Ascending aorta (tissue), 2 donors: Measurements from ENCODE around the gene FAM20A. TPM values are rescaled to one million over a fixed set of nuclear protein-coding genes. Genes with fewer than 3 reads are reported as not detected.
A peak's percentile ranks its signal among the peaks of the same experiment; 100 is the strongest.

Source experiments
- DNase-seq, 2 donors: peaks; one replicate each; pipeline ENCODE4 v3.0.0-alpha.2; 2019; ENCODE audit warnings: low spot score in 2 of 2
- H3K27ac ChIP-seq, 2 donors: fragments of 200-600 bp; sonication (generic); one replicate each; pipeline ENCODE4 v1.5.1; 2016 to 2017; ENCODE audit warnings: mild to moderate bottlenecking in 1 of 2
- H3K27me3 ChIP-seq: fragments of 200-600 bp; sonication (generic); one replicate; pipeline ENCODE4 v1.5.1; 2017
- H3K36me3 ChIP-seq, 2 donors: fragments of 200-600 bp; sonication (generic); one replicate each; pipeline ENCODE4 v1.5.1; 2016
- H3K4me1 ChIP-seq, 2 donors: fragments of 200-600 bp; sonication (generic); one replicate each; pipeline ENCODE4 v1.5.1; 2016 to 2017; ENCODE audit warnings: mild to moderate bottlenecking in 1 of 2
- H3K4me3 ChIP-seq, 2 donors: fragments of 200-600 bp; sonication (generic); one replicate each; pipeline ENCODE4 v1.5.1; 2016 to 2017; ENCODE audit warnings: mild to moderate bottlenecking in 1 of 2
- H3K9me3 ChIP-seq, 2 donors: fragments of 200-600 bp; sonication (generic); one replicate each; pipeline ENCODE4 v1.5.1; 2016
- CTCF ChIP-seq, 3 experiments: fragments of 200-600 bp in 2 of 3; fragments of 450-650 bp in 1 of 3; sonication (generic) in 2 of 3; IDR thresholded peaks; one replicate each; pipeline ENCODE4 v1.5.1; 2016 to 2019; ENCODE audit warnings: antibody characterized with exemption in 3 of 3, mild to moderate bottlenecking in 1 of 3, moderate library complexity in 1 of 3
- intact Hi-C: fragments of 100-400 bp; cut with DNase I; formaldehyde crosslinking; loops from one replicate; pipeline ENCODE4 v1.15.1; 2023
- total RNA-seq: library from RNA; depleted of rRNA; stranded (reverse); fragments of >200 nt; gene quantifications from one replicate; pipeline ENCODE4 v1.1.0, GENCODE V29; 2016

The FAM20A gene
- total RNA-seq, 1 donor from 2014 or later = 60.0 TPM

GRCh38 chr17:68535922-68536321 lies 65.2 kb downstream of the FAM20A start:
- no peaks in the 10 kb centered on the region for H3K4me1 ChIP-seq
- no peak for TF ChIP-seq CTCF (IDR thresholded peaks at IDR 0.05)
- intact Hi-C loops = no loop called here
- peaks cover 28 to 60% of the 10 kb centered on the region in 2 donors for H3K36me3 ChIP-seq
- no peaks in the 10 kb centered on the region for H3K27me3 ChIP-seq
- no peaks in the 10 kb centered on the region for H3K9me3 ChIP-seq
- DNase-seq = no peak
- H3K4me3 ChIP-seq = no peak overlapping the region
- no peak overlapping the region for H3K27ac ChIP-seq

- H3K9me3 ChIP-seq = no peaks in the 10 kb centered on the region
- no peak for TF ChIP-seq CTCF (IDR thresholded peaks at IDR 0.05)
- H3K36me3 ChIP-seq = peaks cover 31 to 68% of the 10 kb centered on the region in 2 donors
- no peak overlapping the region for H3K4me3 ChIP-seq
- no peak overlapping the region for H3K27ac ChIP-seq
- DNase-seq = no peak
- intact Hi-C loops = loop anchor here (1.0 kb wide), 1 partner anchor 226 kb away; no protein-coding TSS in a partner anchor
- no peaks in the 10 kb centered on the region for H3K4me1 ChIP-seq
- H3K27me3 ChIP-seq = no peaks in the 10 kb centered on the region
Observed at GRCh38 chr17:68534695-68535088, 66.5 kb downstream of the FAM20A start.

GRCh38 chr17:68533887-68534694 lies 67.1 kb downstream of the FAM20A start:
- intact Hi-C loops = loop anchor here (1.0 kb wide), 1 partner anchor 226 kb away; no protein-coding TSS in a partner anchor
- H3K9me3 ChIP-seq = no peaks in the 10 kb centered on the region
- DNase-seq = no peak
- TF ChIP-seq CTCF (IDR thresholded peaks at IDR 0.05) = peak in 2 of 3 experiments; percentile 29 to 50
- H3K27ac ChIP-seq = no peak overlapping the region
- H3K27me3 ChIP-seq = no peaks in the 10 kb centered on the region
- peaks cover 35 to 70% of the 10 kb centered on the region in 2 donors for H3K36me3 ChIP-seq
- H3K4me3 ChIP-seq = no peak overlapping the region
- H3K4me1 ChIP-seq = no peaks in the 10 kb centered on the region

- no peaks in the 10 kb centered on the region for H3K27me3 ChIP-seq
- H3K4me1 ChIP-seq = no peaks in the 10 kb centered on the region
- no peak for DNase-seq
- H3K36me3 ChIP-seq = peaks cover 48 to 81% of the 10 kb centered on the region in 2 donors
- intact Hi-C loops = no loop called here
- no peak overlapping the region for H3K27ac ChIP-seq
- no peaks in the 10 kb centered on the region for H3K9me3 ChIP-seq
- no peak for TF ChIP-seq CTCF (IDR thresholded peaks at IDR 0.05)
- H3K4me3 ChIP-seq = no peak overlapping the region
Observed at GRCh38 chr17:68532826-68533225, 68.3 kb downstream of the FAM20A start.

GRCh38 chr17:68531252-68531651 lies 69.9 kb downstream of the FAM20A start:
- H3K36me3 ChIP-seq = peaks cover 62 to 82% of the 10 kb centered on the region in 2 donors
- TF ChIP-seq CTCF (IDR thresholded peaks at IDR 0.05) = no peak
- H3K27ac ChIP-seq = no peak overlapping the region
- no peak for DNase-seq
- H3K4me3 ChIP-seq = no peak overlapping the region
- intact Hi-C loops = no loop called here
- no peaks in the 10 kb centered on the region for H3K4me1 ChIP-seq
- no peaks in the 10 kb centered on the region for H3K27me3 ChIP-seq
- no peaks in the 10 kb centered on the region for H3K9me3 ChIP-seq
